Esophagus (tissue), 2 donors: Measurements from ENCODE around the gene GNB1L. TPM values are rescaled to one million over a fixed set of nuclear protein-coding genes. Genes with fewer than 3 reads are reported as not detected.

Experiments used
- H3K27ac ChIP-seq, 2 donors: one replicate each; pipeline ENCODE4 v1.5.1; 2013; ENCODE audit warnings: low read depth in 2 of 2, mild to moderate bottlenecking in 2 of 2, inconsistent platforms in 1 of 2, low read length in 1 of 2, moderate library complexity in 1 of 2
- H3K27me3 ChIP-seq, 2 donors: one replicate each; pipeline ENCODE4 v1.6.1; 2013; ENCODE audit warnings: low read length in 2 of 2, control low read depth in 1 of 2, mild to moderate bottlenecking in 1 of 2; ENCODE audit not compliant: insufficient read depth in 2 of 2, control insufficient read depth in 1 of 2
- H3K36me3 ChIP-seq, 2 donors: one replicate each; pipeline ENCODE4 v1.6.1; 2013; ENCODE audit warnings: low read length in 1 of 2; ENCODE audit not compliant: control insufficient read depth in 2 of 2, insufficient read depth in 2 of 2
- H3K4me1 ChIP-seq, 2 donors: one replicate each; pipeline ENCODE4 v1.6.1; 2013; ENCODE audit warnings: low read length in 1 of 2; ENCODE audit not compliant: control insufficient read depth in 2 of 2, insufficient read depth in 2 of 2
- H3K4me3 ChIP-seq, 2 donors: one replicate each; pipeline ENCODE4 v1.5.1; 2013; ENCODE audit warnings: low read length in 2 of 2, mild to moderate bottlenecking in 2 of 2, low read depth in 1 of 2, moderate library complexity in 1 of 2
- H3K9me3 ChIP-seq, 2 donors: one replicate each; pipeline ENCODE4 v1.6.1; 2013; ENCODE audit warnings: mild to moderate bottlenecking in 2 of 2, low read depth in 1 of 2, low read length in 1 of 2, moderate library complexity in 1 of 2; ENCODE audit not compliant: control insufficient read depth in 2 of 2, insufficient read depth in 1 of 2
- WGBS, 2 donors: extraction: QIAGEN DNeasy Blood & Tissue Kit; methylation state at CpG; one replicate each; pipeline ENCODE4 v1.1.7; 2013; 5-methylcytosine and 5-hydroxymethylcytosine counted together
- polyA plus RNA-seq, 2 donors: library from polyadenylated mRNA; stranded (reverse); fragments of 200-250 nt; gene quantifications; one replicate each; pipeline ENCODE4 v1.2.3, GENCODE V29; 2013
- donor health status: healthy with polysubstance abuse.
- donor health status: Bipolar disorder and iron deficiency.

Gene GNB1L
- polyA plus RNA-seq, 2 donors: 4.7 to 6.6 TPM

- no peaks in the 10 kb centered on the region for H3K36me3 ChIP-seq
- H3K27me3 ChIP-seq: peaks cover 0 to 39% of the 10 kb centered on the region in 2 donors
- H3K27ac ChIP-seq: no peak within 1 kb of the TSS
- H3K4me3 ChIP-seq: peak within 1 kb of the TSS in 1 of 2 donors; percentile 50
- 5 to 15% methylated on average over 16 to 64 of the region's 79 CpGs for WGBS, 2 donors
- H3K4me1 ChIP-seq: peaks cover 13 to 26% of the 10 kb centered on the region in 2 donors
- H3K9me3 ChIP-seq: no peaks in the 10 kb centered on the region
Observed at GRCh38 chr22:19760058-19760950, 94.4 kb downstream of the GNB1L start, which contains the start of gene TBX1. Gene TBX1 (plus strand): TSS chr22:19760778. CDS start chr22:19760844, 66 bp downstream.

- no peaks in the 10 kb centered on the region for H3K9me3 ChIP-seq
- 8% methylated on average over 35 to 43 of the region's 43 CpGs for WGBS, 2 donors
- no peak overlapping the region for H3K4me3 ChIP-seq
- H3K27ac ChIP-seq: no peak overlapping the region
- H3K4me1 ChIP-seq: peaks cover 16 to 30% of the 10 kb centered on the region in 2 donors
- H3K27me3 ChIP-seq: peaks cover 0 to 44% of the 10 kb centered on the region in 2 donors
- no peaks in the 10 kb centered on the region for H3K36me3 ChIP-seq
Observed at GRCh38 chr22:19759427-19760057, 95.1 kb downstream of the GNB1L start.

GRCh38 chr22:19758896-19759426 lies 95.7 kb downstream of the GNB1L start:
- H3K27ac ChIP-seq: no peak overlapping the region
- H3K27me3 ChIP-seq: peaks cover 0 to 48% of the 10 kb centered on the region in 2 donors
- H3K36me3 ChIP-seq: no peaks in the 10 kb centered on the region
- no peaks in the 10 kb centered on the region for H3K9me3 ChIP-seq
- WGBS, 2 donors: 17% methylated on average over 19 to 21 of the region's 21 CpGs
- H3K4me1 ChIP-seq: peaks cover 16 to 30% of the 10 kb centered on the region in 2 donors
- no peak overlapping the region for H3K4me3 ChIP-seq

GRCh38 chr22:19757985-19758895 lies 96.4 kb downstream of the GNB1L start:
- Histone ChIP-seq H3K9me3 (peaks cover 0 to 2% of the 10 kb centered on the region in 2 donors), H3K36me3 (no peaks in the 10 kb centered on the region), H3K4me3 (no peak overlapping the region), H3K27ac (no peak overlapping the region), H3K27me3 (peaks cover 0 to 49% of the 10 kb centered on the region in 2 donors), H3K4me1 (peaks cover 16 to 30% of the 10 kb centered on the region in 2 donors)
- 57 to 65% methylated on average over 43 of the region's 43 CpGs for WGBS, 2 donors

GRCh38 chr22:19757140-19757984 lies 97.3 kb downstream of the GNB1L start:
- H3K27ac ChIP-seq: no peak overlapping the region
- peaks cover 0 to 49% of the 10 kb centered on the region in 2 donors for H3K27me3 ChIP-seq
- peaks cover 0 to 3% of the 10 kb centered on the region in 2 donors for H3K9me3 ChIP-seq
- H3K4me1 ChIP-seq: peaks cover 13 to 30% of the 10 kb centered on the region in 2 donors
- H3K4me3 ChIP-seq: peak overlapping the region in 1 of 2 donors; percentile 20
- WGBS, 2 donors: 29 to 36% methylated on average over 15 to 16 of the region's 16 CpGs
- H3K36me3 ChIP-seq: no peaks in the 10 kb centered on the region

- Histone ChIP-seq H3K4me3 (peak overlapping the region; percentile 10 to 20), H3K27ac (no peak overlapping the region), H3K4me1 (peaks cover 13 to 30% of the 10 kb centered on the region in 2 donors), H3K36me3 (no peaks in the 10 kb centered on the region), H3K9me3 (peaks cover 0 to 3% of the 10 kb centered on the region in 2 donors), H3K27me3 (peaks cover 0 to 49% of the 10 kb centered on the region in 2 donors)
- 5 to 6% methylated on average over 67 to 76 of the region's 76 CpGs for WGBS, 2 donors
Observed at GRCh38 chr22:19756288-19757128, 98.2 kb downstream of the GNB1L start.

GRCh38 chr22:19755722-19756287 lies 98.9 kb downstream of the GNB1L start:
- H3K9me3 ChIP-seq: peaks cover 0 to 3% of the 10 kb centered on the region in 2 donors
- no peak overlapping the region for H3K27ac ChIP-seq
- H3K4me3 ChIP-seq: no peak overlapping the region
- 7% methylated on average over 24 to 26 of the region's 26 CpGs for WGBS, 2 donors
- H3K4me1 ChIP-seq: peaks cover 9 to 27% of the 10 kb centered on the region in 2 donors
- no peaks in the 10 kb centered on the region for H3K36me3 ChIP-seq
- peaks cover 0 to 45% of the 10 kb centered on the region in 2 donors for H3K27me3 ChIP-seq
